SJCRH30 (cell line): ENCODE results near the gene UPK1B. TPM values are rescaled to one million over a fixed set of nuclear protein-coding genes. Genes with fewer than 3 reads are reported as not detected.

Experiments
- DNase-seq, 2 experiments: peaks; one replicate each; pipeline ENCODE4 v3.0.0-alpha.2; 2015 to 2020
- H3K27ac ChIP-seq: fragments of 250-450 bp; sonication (Bioruptor Pico); 2 replicates; pipeline ENCODE4 v1.5.1; 2020; ENCODE audit warnings: mild to moderate bottlenecking, moderate library complexity
- H3K27me3 ChIP-seq: fragments of 250-450 bp; sonication (Bioruptor Pico); 2 replicates; pipeline ENCODE4 v1.5.1; 2020; ENCODE audit warnings: mild to moderate bottlenecking, moderate library complexity
- H3K36me3 ChIP-seq: fragments of 250-450 bp; sonication (Bioruptor Pico); 2 replicates; pipeline ENCODE4 v1.5.1; 2020; ENCODE audit warnings: mild to moderate bottlenecking, moderate library complexity
- H3K4me1 ChIP-seq: fragments of 250-450 bp; sonication (Bioruptor Pico); 2 replicates; pipeline ENCODE4 v1.5.1; 2020; ENCODE audit warnings: mild to moderate bottlenecking, moderate library complexity
- H3K4me3 ChIP-seq: fragments of 250-450 bp; sonication (Bioruptor Pico); 2 replicates; pipeline ENCODE4 v1.5.1; 2020; ENCODE audit warnings: mild to moderate bottlenecking, moderate library complexity
- H3K9me3 ChIP-seq: fragments of 250-450 bp; sonication (Bioruptor Pico); replicated peaks from 2 replicates; pipeline ENCODE4 v1.5.1; 2020; ENCODE audit warnings: mild to moderate bottlenecking, moderate library complexity
- total RNA-seq: library from RNA; depleted of rRNA; stranded (reverse); fragments of >200 nt; shearing (Covaris generic); gene quantifications from 2 replicates; pipeline ENCODE4 v1.2.3, GENCODE V29; 2014

The UPK1B gene
- total RNA-seq, 1 experiment from 2014 or later: not detected

DNA sequence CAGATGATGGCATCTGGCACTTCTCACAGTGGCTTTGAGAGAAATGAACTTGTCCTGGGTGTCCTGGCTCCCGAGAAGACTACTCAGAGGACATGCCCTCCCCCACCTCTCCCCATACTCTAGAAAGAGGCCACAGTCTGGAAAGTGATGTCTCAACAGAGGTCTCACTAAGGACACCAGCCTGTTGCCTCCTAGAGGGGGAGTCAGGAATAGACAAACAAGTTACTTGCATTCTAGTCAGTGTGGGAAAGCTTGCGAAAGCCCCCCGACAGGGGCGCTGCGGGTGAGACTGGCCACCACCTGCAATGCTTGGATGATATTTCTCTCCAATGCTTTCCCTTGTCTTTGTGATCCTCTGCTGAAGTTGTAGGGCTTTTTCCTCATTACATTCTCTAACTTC lies 50.1 kb downstream of the UPK1B start:
- Histone ChIP-seq H3K27me3 (no peaks in the 10 kb centered on the region), H3K4me1 (no peaks in the 10 kb centered on the region), H3K4me3 (no peak overlapping the region), H3K27ac (no peak overlapping the region), H3K36me3 (peaks cover 15% of the 10 kb centered on the region), H3K9me3 (no peaks in the 10 kb centered on the region)
- no peak for DNase-seq

DNA sequence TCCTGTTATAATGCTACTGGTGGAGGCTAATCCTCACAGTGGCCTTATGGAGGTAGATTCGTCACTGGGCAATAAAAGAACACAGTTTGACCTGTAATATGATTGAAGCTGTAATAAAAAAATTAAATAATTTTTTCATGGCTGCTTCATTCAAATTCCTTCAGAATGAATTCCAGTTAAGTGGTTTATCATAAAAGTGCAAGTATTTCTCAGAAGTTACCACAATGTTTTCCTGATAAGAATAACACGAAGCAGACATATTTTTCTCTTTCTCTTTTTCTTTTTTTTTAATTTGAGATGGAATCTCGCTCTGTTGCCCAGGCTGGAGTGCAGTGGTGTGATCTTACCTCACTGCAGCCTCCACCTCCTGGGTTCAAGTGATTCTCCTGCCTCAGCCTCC lies 51.7 kb downstream of the UPK1B start:
- H3K36me3 ChIP-seq: peaks cover 22% of the 10 kb centered on the region
- no peak overlapping the region for H3K4me3 ChIP-seq
- no peak overlapping the region for H3K27ac ChIP-seq
- H3K9me3 ChIP-seq: no peaks in the 10 kb centered on the region
- no peaks in the 10 kb centered on the region for H3K27me3 ChIP-seq
- H3K4me1 ChIP-seq: no peaks in the 10 kb centered on the region
- DNase-seq: no peak

DNA sequence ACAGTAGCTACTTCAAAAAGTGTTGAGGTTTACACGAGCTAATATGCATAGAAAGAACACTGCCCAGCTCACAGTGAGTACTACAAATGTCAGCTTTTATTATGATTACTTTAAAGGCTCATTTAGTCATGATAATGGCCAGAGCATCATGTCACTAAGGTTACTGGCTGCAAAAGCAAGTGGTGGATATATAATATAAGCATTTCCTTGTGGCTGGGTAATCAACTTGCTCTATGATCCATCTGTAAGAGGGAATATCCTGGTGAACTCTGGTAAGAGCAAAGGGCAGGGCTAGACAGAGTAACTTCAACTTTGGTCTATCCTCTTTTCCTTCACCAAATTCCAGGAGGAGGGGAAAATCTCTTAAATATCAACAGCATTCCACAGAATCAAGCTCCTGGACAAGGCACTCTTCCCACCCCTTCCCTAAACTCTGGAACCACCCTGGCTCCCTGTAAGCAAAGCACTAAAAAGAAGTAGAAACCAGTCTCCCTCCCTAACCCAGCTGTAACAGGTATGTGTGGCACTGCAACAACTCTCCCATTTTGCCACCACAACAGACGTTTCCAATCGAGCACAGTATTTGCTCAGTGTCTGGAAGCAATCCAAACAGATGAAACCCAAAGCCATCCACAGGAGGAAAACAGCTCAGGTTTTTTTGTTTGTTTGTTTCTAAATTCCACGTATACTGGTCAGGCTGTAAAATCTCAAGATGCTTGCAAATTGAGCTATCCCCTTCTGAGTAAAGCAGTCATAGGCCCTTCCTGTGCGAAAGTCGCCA lies 53.9 kb downstream of the UPK1B start:
- H3K27me3 ChIP-seq: no peaks in the 10 kb centered on the region
- no peak for DNase-seq
- no peak overlapping the region for H3K4me3 ChIP-seq
- no peak overlapping the region for H3K27ac ChIP-seq
- H3K9me3 ChIP-seq: no peaks in the 10 kb centered on the region
- H3K4me1 ChIP-seq: no peaks in the 10 kb centered on the region
- H3K36me3 ChIP-seq: peaks cover 15% of the 10 kb centered on the region

DNA sequence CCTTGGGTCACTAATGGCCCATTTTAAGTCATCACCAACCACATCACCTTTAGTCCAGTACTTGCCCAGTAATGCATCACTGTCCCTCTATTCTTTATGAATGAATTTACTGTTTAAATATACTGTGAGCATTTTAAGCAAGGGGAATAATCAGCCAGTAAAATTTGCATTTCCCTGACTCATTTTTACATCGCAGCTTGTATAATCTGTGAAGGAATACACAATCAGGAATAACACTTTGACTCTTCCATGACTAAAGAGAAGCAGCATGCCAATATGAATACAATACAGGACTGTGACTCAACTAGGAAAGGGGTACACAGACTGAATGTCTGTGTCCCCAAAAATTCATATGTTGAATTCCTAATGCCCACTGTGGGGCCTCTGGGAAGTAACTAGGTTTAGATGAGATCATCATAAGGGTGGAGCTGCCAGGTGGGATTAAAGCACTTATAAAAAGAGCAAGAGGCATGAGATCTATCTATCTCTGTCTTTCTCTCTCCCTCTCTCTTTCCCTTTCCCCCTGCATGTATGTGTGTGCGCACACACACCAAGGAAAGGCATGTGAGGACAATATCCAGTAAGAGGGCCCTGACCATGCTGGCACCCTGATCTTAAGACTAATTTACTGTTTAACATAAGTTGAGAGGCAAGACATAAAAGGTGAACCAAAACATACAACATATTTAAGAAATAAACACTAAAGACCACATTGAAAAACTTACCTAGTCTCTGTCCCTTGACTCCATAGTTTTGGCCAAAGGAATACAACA lies 55.2 kb downstream of the UPK1B start:
- H3K4me3 ChIP-seq: no peak overlapping the region
- no peaks in the 10 kb centered on the region for H3K9me3 ChIP-seq
- no peak for DNase-seq
- H3K36me3 ChIP-seq: peaks cover 21% of the 10 kb centered on the region
- no peaks in the 10 kb centered on the region for H3K27me3 ChIP-seq
- no peak overlapping the region for H3K27ac ChIP-seq
- no peaks in the 10 kb centered on the region for H3K4me1 ChIP-seq

DNA sequence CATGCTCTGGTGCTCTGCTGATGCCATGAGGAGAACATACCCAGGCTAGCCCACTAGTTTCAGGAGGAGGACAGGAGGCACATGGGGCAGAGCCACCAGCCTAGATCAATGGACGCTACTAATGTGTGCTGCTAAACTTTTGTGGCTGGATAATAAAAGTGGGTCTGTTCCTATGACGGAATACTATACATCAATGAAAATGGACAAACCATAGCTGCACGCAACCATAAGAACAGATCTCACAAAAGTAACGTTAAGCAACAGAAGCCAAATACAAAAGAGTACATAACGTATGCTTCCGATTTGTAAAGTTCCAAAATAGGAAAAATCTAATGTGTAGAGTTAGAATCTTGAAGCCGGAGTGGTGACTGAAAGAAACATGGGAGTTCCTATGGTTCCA lies 55.8 kb downstream of the UPK1B start:
- no peaks in the 10 kb centered on the region for H3K4me1 ChIP-seq
- no peak overlapping the region for H3K27ac ChIP-seq
- peaks cover 21% of the 10 kb centered on the region for H3K36me3 ChIP-seq
- no peak overlapping the region for H3K4me3 ChIP-seq
- no peaks in the 10 kb centered on the region for H3K27me3 ChIP-seq
- H3K9me3 ChIP-seq: no peaks in the 10 kb centered on the region
- DNase-seq: no peak

DNA sequence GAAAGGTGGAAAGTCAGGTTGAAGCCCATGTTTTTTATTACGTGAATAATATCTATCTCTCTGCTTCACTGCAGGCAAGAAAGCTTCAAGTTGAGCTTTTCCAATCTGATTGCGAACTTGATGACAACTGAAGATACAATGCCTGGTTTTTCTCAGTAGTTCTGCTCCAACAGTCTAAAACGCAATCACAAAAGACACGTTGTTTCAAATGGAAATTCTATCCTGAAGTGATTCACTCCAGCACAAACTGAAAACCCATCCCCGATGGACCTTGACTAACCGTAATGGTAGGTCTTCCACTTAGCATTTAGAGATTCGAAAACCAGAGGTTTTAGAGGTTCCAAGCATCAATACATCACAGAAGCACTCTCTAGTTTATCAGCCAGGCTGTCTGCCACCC lies 56.7 kb downstream of the UPK1B start:
- H3K27me3 ChIP-seq: no peaks in the 10 kb centered on the region
- no peaks in the 10 kb centered on the region for H3K9me3 ChIP-seq
- no peak for DNase-seq
- H3K4me3 ChIP-seq: no peak overlapping the region
- H3K4me1 ChIP-seq: no peaks in the 10 kb centered on the region
- H3K27ac ChIP-seq: no peak overlapping the region
- H3K36me3 ChIP-seq: peaks cover 26% of the 10 kb centered on the region

DNA sequence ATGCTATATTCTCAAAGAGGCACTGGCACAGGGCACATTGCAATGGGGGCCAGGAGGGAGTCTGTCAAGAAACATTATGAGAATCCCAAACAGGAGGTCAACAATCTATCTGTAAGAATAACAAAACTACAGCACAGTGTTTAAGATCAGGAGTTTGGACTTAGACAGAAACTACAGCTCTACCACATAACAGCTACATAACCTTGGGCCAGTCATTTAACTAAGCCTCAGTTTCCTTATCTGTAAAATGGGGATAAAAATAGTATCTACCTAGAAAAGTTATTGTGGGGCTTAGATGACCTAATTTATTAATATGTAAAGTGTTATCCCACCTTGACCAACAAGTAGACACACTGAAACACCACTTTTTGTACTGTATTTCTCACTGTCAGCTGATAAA lies 57.3 kb downstream of the UPK1B start:
- H3K27ac ChIP-seq: no peak overlapping the region
- H3K4me1 ChIP-seq: no peaks in the 10 kb centered on the region
- H3K4me3 ChIP-seq: no peak overlapping the region
- H3K36me3 ChIP-seq: peaks cover 25% of the 10 kb centered on the region
- no peak for DNase-seq
- no peaks in the 10 kb centered on the region for H3K27me3 ChIP-seq
- H3K9me3 ChIP-seq: no peaks in the 10 kb centered on the region

DNA sequence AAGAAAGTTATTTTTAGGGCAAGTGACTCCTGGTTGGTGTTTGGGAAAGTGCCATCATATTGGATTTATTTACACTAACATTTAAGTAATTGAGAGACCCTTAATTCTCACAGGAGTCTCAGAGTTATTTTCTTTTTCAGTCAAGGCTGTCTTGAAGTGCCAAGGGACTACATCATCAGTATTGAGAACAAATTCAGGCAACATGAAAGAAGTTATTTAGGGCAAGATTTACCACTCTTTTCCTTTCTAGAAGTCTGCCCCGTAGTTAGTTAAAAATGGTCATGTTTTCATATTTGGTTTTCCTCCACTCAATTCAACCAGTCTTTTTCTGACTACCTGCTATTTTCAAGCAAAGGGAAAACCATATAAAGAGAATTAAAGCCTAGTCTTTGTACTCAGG lies 61.2 kb downstream of the UPK1B start:
- no peaks in the 10 kb centered on the region for H3K27me3 ChIP-seq
- H3K27ac ChIP-seq: no peak overlapping the region
- peaks cover 22% of the 10 kb centered on the region for H3K36me3 ChIP-seq
- no peak for DNase-seq
- H3K9me3 ChIP-seq: no peaks in the 10 kb centered on the region
- no peak overlapping the region for H3K4me3 ChIP-seq
- no peaks in the 10 kb centered on the region for H3K4me1 ChIP-seq

DNA sequence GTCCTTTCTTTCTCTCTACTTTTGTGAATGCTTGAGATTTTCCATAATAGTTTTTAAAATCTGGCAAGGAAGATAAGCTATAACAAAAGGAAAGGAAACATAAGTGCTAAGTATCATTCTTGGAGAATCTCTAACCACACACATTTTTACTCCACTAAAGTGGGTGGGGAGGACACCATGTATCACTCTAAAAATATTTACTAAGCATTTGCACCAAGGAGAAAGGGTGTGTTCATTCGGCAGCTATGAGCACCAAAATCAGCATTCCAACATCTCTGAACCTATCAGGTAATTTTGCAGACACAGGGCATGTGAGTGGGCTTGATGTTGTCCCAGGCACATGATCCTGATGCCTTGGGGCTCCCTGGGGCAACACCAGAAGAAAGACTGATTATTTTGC lies 61.8 kb downstream of the UPK1B start:
- no peak overlapping the region for H3K27ac ChIP-seq
- H3K36me3 ChIP-seq: peaks cover 17% of the 10 kb centered on the region
- H3K4me1 ChIP-seq: no peaks in the 10 kb centered on the region
- no peak for DNase-seq
- H3K27me3 ChIP-seq: no peaks in the 10 kb centered on the region
- H3K9me3 ChIP-seq: no peaks in the 10 kb centered on the region
- no peak overlapping the region for H3K4me3 ChIP-seq

DNA sequence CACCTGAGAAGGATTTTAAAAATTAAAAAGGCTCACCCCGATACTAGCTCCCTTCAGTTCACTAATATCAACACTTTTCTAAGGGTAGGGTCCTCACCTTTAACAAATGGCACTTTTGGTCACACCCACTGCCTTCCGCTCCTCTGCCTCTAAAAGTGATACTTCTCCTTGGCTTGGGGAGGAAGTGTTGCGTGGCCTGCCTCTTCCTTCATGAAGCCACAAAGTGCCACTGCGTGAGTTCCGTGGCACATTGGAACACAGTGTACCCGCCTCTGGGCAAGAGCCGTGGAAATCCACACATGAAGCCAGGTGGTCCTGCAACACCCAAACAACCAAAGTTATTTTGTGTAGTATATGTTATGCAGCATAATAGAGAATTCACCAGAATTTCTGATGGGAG lies 63.4 kb downstream of the UPK1B start:
- Histone ChIP-seq H3K36me3 (peaks cover 17% of the 10 kb centered on the region), H3K4me1 (no peaks in the 10 kb centered on the region), H3K4me3 (no peak overlapping the region), H3K27me3 (no peaks in the 10 kb centered on the region), H3K27ac (no peak overlapping the region), H3K9me3 (no peaks in the 10 kb centered on the region)
- no peak for DNase-seq

DNA sequence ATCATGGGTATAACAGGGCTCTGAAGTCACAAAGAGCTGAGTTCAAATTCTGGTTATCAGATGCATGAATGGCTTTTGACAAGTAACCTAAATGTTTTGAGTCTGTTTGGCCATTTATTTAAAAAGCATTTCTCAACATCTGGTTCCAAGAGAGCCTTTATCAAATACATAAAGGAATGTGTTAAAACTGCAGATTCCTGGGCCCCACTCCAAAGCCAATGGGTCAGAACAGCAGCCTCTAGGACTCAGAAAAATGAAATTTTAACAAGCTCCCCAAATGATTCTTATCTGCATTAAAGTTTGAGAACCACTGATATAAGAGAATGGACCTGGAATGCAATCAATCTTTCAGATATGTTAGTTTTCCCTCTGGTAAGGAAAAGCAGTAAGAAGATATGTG lies 63.9 kb downstream of the UPK1B start:
- Histone ChIP-seq H3K9me3 (no peaks in the 10 kb centered on the region), H3K4me1 (no peaks in the 10 kb centered on the region), H3K27ac (no peak overlapping the region), H3K4me3 (no peak overlapping the region), H3K27me3 (no peaks in the 10 kb centered on the region), H3K36me3 (peaks cover 17% of the 10 kb centered on the region)
- DNase-seq: no peak

DNA sequence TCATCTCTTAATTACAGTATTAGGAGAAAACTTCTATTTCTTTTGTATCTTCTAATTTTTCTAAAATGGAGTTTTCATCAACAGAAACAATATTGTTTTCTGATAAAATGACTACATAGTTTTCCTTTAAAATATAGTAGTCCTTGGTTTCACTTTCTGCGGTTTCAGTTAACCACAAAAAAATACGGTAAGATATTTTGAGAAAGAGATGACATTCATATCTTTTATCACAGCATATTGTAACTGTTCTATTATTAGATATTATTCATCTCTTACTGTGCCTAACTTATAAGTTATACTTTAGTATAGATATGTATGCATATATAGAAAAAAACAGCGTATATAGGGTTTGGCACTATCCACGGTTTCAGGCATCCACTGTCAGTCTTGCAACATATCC lies 65.0 kb downstream of the UPK1B start:
- H3K36me3 ChIP-seq: peaks cover 12% of the 10 kb centered on the region
- H3K27ac ChIP-seq: no peak overlapping the region
- DNase-seq: no peak
- H3K4me1 ChIP-seq: no peaks in the 10 kb centered on the region; the same call in 1 of the 2 replicates
- no peaks in the 10 kb centered on the region for H3K27me3 ChIP-seq
- no peak overlapping the region for H3K4me3 ChIP-seq
- H3K9me3 ChIP-seq: no peaks in the 10 kb centered on the region

DNA sequence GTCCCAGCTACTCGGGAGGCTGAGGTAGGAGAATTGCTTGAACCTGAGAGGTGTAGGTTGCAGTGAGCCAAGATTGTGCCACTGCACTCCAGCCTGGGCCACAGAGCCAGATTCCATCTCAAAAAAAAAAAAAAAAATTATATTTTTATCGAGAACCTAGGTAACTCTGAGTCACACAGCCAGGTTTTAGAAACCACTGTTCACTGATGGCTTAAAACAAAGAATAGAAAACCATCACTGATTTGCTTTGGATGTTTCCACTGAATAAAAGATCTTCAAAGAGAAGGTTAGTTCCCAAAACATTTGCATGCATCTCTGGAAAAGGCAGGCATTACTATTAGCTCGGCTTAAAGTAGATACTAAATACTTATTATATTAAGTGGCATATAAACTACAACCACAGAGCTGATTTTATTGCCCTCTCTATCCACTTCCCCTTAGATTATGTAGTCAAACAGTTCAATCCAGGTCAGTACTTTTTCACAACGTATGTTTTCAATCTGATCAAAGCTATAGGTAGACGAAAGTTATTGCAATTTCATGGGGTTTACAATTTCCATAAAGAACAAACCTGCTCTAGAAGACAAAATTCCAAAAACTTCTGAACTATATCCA lies 65.9 kb downstream of the UPK1B start:
- Histone ChIP-seq H3K9me3 (no peaks in the 10 kb centered on the region), H3K4me1 (peaks cover 5% of the 10 kb centered on the region; the same call in 1 of the 2 replicates), H3K27ac (no peak overlapping the region), H3K27me3 (no peaks in the 10 kb centered on the region), H3K36me3 (peaks cover 11% of the 10 kb centered on the region), H3K4me3 (peak overlapping the region; percentile 83)
- DNase-seq: no peak

DNA sequence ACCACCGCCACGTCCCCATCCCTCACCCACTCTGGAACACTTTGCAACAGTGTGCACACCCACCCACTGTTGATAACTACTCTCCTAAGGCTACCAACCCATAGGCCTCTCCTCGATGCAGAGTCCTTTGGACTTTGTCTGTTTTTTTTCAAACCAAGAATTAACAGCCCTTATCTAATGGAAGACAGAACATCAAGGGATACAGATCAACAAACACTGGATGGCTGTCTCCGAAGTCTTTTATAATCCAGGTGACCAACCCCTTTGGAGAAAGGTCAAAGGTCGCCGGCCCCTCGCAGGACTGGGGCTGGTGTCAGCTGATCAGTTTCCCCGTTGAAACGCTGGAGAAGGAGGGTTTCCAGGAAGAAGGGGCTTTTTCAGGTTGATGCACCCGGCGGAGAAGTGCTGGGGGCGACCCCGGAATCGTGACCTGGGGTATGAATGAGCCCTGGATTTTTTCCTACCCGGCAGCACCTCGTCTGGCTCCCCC lies 66.7 kb downstream of the UPK1B start:
- H3K4me1 ChIP-seq: peaks cover 5% of the 10 kb centered on the region; the same call in 1 of the 2 replicates
- H3K36me3 ChIP-seq: peaks cover 6% of the 10 kb centered on the region
- peak overlapping the region; percentile 83 for H3K4me3 ChIP-seq
- no peaks in the 10 kb centered on the region for H3K9me3 ChIP-seq
- no peaks in the 10 kb centered on the region for H3K27me3 ChIP-seq
- H3K27ac ChIP-seq: peak overlapping the region; percentile 52; the same call in 1 of the 2 replicates
- DNase-seq: peak; percentile 33 to 39
